ENCODE results near the gene CNST. TPM values are rescaled to one million over a fixed set of nuclear protein-coding genes. Genes with fewer than 3 reads are reported as not detected.

The CNST gene
- total RNA-seq, 3 donors from 2014 or later (not counting 1 experiment from before 2014, with no cell fraction given), result 48.2 to 56.1 (median 49.7) TPM

GRCh38 chr1:246659594-246660140 is 93.4 kb downstream of the CNST start:
- no peaks in the 10 kb centered on the region for H3K4me1 ChIP-seq (ENCODE audit: control insufficient read depth, insufficient read depth, low read length)
- no peaks in the 10 kb centered on the region for H3K27me3 Mint-ChIP-seq (ENCODE audit: low read depth in 2 of 2)
- TF ChIP-seq, protein P1, sequence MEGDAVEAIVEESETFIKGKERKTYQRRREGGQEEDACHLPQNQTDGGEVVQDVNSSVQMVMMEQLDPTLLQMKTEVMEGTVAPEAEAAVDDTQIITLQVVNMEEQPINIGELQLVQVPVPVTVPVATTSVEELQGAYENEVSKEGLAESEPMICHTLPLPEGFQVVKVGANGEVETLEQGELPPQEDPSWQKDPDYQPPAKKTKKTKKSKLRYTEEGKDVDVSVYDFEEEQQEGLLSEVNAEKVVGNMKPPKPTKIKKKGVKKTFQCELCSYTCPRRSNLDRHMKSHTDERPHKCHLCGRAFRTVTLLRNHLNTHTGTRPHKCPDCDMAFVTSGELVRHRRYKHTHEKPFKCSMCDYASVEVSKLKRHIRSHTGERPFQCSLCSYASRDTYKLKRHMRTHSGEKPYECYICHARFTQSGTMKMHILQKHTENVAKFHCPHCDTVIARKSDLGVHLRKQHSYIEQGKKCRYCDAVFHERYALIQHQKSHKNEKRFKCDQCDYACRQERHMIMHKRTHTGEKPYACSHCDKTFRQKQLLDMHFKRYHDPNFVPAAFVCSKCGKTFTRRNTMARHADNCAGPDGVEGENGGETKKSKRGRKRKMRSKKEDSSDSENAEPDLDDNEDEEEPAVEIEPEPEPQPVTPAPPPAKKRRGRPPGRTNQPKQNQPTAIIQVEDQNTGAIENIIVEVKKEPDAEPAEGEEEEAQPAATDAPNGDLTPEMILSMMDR (IDR thresholded peaks at IDR 0.05), result no peak
- DNase-seq (no peak), ATAC-seq (no peak)
- intact Hi-C loops (cut with micrococcal nuclease), result no loop called here
- peaks cover 0 to 5% of the 10 kb centered on the region in 2 donors for H3K4me1 Mint-ChIP-seq
- H3K4me3 ChIP-seq (ENCODE audit: low read length), result no peak overlapping the region
- no peak overlapping the region for H3K27ac Mint-ChIP-seq
- H3K9me3 Mint-ChIP-seq, result no peaks in the 10 kb centered on the region
- 73% methylated on average over 5 of the region's 6 CpGs for WGBS (ENCODE audit: insufficient coverage)
- no peak overlapping the region for H3K4me3 Mint-ChIP-seq
- H3K9me3 ChIP-seq (ENCODE audit: control insufficient read depth, insufficient read depth, low read length), result no peaks in the 10 kb centered on the region
- no peaks in the 10 kb centered on the region for H3K27me3 ChIP-seq (ENCODE audit: control insufficient read depth, insufficient read depth, low read length)
- peaks cover 13% of the 10 kb centered on the region for H3K36me3 ChIP-seq (ENCODE audit: control insufficient read depth, insufficient read depth, low read length)
- H3K36me3 Mint-ChIP-seq, result peaks cover 7% of the 10 kb centered on the region
- no peak overlapping the region for H3K27ac ChIP-seq (ENCODE audit: low read length)

DNA sequence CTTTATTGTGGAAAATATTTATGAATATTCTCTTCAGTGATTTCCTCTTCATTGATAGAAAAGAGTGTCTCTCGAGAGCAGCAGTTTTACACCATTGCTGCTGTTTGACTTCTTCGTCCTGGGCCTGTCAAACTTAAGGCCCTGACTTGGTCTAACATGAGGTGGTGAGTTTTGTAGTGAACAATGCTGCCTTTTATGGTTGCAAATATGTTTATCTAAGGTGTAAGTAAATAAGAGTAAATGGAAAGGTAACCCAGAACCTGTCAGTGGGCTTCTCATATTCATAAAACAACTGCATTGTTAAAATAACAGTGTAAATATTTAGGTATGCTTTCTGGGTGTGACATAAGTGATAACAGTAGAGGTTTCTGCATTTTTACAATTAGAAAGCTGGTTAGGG is 95.2 kb downstream of the CNST start:
- no peak for ATAC-seq
- intact Hi-C loops (cut with micrococcal nuclease), result no loop called here
- H3K4me1 Mint-ChIP-seq, result no peaks in the 10 kb centered on the region
- Histone ChIP-seq H3K4me1 (ENCODE audit: control insufficient read depth, insufficient read depth, low read length) (no peaks in the 10 kb centered on the region), H3K36me3 (ENCODE audit: control insufficient read depth, insufficient read depth, low read length) (peaks cover 15% of the 10 kb centered on the region), H3K4me3 (ENCODE audit: low read length) (no peak overlapping the region), H3K27me3 (ENCODE audit: control insufficient read depth, insufficient read depth, low read length) (no peaks in the 10 kb centered on the region), H3K9me3 (ENCODE audit: control insufficient read depth, insufficient read depth, low read length) (no peaks in the 10 kb centered on the region), H3K27ac (ENCODE audit: low read length) (no peak overlapping the region)
- DNase-seq, result no peak
- H3K36me3 Mint-ChIP-seq, result peaks cover 6% of the 10 kb centered on the region
- TF ChIP-seq, protein P1 (IDR thresholded peaks at IDR 0.05), result no peak
- H3K27me3 Mint-ChIP-seq (ENCODE audit: low read depth in 2 of 2), result no peaks in the 10 kb centered on the region
- H3K9me3 Mint-ChIP-seq, result no peaks in the 10 kb centered on the region
- no peak overlapping the region for H3K27ac Mint-ChIP-seq
- H3K4me3 Mint-ChIP-seq, result no peak overlapping the region
- WGBS (ENCODE audit: insufficient coverage), result 94% methylated on average over 2 of the region's 2 CpGs

DNA sequence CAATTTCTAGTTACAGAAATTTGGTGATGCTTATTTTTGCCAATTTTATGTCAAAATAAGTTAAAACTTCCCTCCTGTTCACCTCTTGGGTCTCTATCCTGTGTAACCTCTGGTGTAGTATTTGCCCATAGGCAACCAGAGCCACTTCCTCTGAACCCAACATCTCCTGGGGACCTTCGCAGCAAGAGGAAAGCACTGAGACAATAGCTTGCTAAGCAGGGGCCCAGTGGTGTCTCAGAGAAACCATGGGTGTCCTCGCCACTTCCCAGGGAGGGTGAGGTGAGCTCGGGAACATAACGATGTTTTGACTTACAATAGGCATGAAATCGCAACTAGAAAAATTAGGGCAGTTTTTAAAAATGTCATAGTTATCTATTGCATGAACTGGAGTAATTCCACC is 101.5 kb downstream of the CNST start:
- ATAC-seq, result no peak
- H3K27me3 Mint-ChIP-seq (ENCODE audit: low read depth in 2 of 2), result no peaks in the 10 kb centered on the region
- H3K27me3 ChIP-seq (ENCODE audit: control insufficient read depth, insufficient read depth, low read length), result no peaks in the 10 kb centered on the region
- no peak overlapping the region for H3K27ac Mint-ChIP-seq
- H3K9me3 ChIP-seq (ENCODE audit: control insufficient read depth, insufficient read depth, low read length), result no peaks in the 10 kb centered on the region
- no peaks in the 10 kb centered on the region for H3K9me3 Mint-ChIP-seq
- no peak overlapping the region for H3K27ac ChIP-seq (ENCODE audit: low read length)
- H3K4me3 ChIP-seq (ENCODE audit: low read length), result no peak overlapping the region
- H3K36me3 Mint-ChIP-seq, result no peaks in the 10 kb centered on the region
- DNase-seq, result no peak
- H3K4me1 ChIP-seq (ENCODE audit: control insufficient read depth, insufficient read depth, low read length), result no peaks in the 10 kb centered on the region
- TF ChIP-seq, protein P1 (IDR thresholded peaks at IDR 0.05), result no peak
- no peak overlapping the region for H3K4me3 Mint-ChIP-seq
- WGBS (ENCODE audit: insufficient coverage), result 96% methylated on average over 5 of the region's 5 CpGs
- H3K36me3 ChIP-seq (ENCODE audit: control insufficient read depth, insufficient read depth, low read length), result peaks cover 17% of the 10 kb centered on the region
- H3K4me1 Mint-ChIP-seq, result no peaks in the 10 kb centered on the region
- intact Hi-C loops (cut with micrococcal nuclease), result no loop called here

DNA sequence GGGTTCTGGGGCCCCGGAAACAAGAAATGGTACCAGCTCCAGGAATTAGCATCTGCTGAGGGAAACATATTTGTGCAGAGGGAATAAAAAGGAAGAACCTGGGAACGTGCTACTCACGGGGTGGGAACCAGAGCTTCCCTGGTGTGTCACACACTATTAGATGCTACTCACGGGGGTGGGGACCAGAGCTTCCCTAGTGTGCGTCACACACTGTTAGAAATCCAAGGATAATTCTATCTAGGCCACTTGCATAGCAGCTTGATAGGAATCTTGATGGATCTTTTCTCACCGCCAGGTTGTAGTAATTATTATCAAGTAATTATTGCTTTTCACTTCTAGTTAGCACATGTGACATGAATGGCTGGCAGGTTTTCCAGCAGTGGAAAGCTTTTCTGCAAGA is 103.4 kb downstream of the CNST start:
- no peaks in the 10 kb centered on the region for H3K4me1 Mint-ChIP-seq
- Histone ChIP-seq H3K4me1 (ENCODE audit: control insufficient read depth, insufficient read depth, low read length) (no peaks in the 10 kb centered on the region), H3K27me3 (ENCODE audit: control insufficient read depth, insufficient read depth, low read length) (no peaks in the 10 kb centered on the region), H3K4me3 (ENCODE audit: low read length) (no peak overlapping the region), H3K27ac (ENCODE audit: low read length) (no peak overlapping the region), H3K36me3 (ENCODE audit: control insufficient read depth, insufficient read depth, low read length) (peaks cover 15% of the 10 kb centered on the region), H3K9me3 (ENCODE audit: control insufficient read depth, insufficient read depth, low read length) (no peaks in the 10 kb centered on the region)
- H3K27ac Mint-ChIP-seq, result no peak overlapping the region
- no peaks in the 10 kb centered on the region for H3K36me3 Mint-ChIP-seq
- H3K9me3 Mint-ChIP-seq, result no peaks in the 10 kb centered on the region
- 94% methylated on average over 5 of the region's 6 CpGs for WGBS (ENCODE audit: insufficient coverage)
- TF ChIP-seq, protein P1 (IDR thresholded peaks at IDR 0.05), result no peak
- intact Hi-C loops (cut with micrococcal nuclease), result no loop called here
- no peak for ATAC-seq
- no peak for DNase-seq
- no peak overlapping the region for H3K4me3 Mint-ChIP-seq
- no peaks in the 10 kb centered on the region for H3K27me3 Mint-ChIP-seq (ENCODE audit: low read depth in 2 of 2)
